ENCODE results near the gene LRRC4B.

LRRC4B gene

DNA sequence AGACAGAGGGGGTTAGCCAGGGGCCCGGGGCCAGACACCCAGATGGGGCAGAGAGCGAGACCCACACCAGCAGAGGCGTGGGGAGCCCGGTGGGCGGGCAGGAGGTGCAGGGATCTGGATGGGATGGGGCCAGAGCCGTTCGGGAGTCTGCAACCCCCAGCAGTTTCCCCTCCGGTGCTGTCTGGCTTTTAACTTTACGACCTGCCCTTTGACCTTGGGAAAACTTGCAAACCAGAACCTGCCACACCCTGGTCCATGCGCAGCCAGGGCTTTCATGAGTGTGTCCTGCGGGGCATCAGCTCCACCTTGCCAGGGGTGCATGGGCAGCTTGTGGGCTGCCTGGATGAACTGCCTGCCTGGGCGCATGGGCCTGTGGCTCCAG, 67.1 kb downstream of the LRRC4B start:
- Mint-ChIP-seq H3K9me3 (no peaks in the 10 kb centered on the region), H3K4me3 (no peak overlapping the region), H3K36me3 (ENCODE audit: low read depth) (peaks cover 6% of the 10 kb centered on the region), H3K27me3 (no peaks in the 10 kb centered on the region), H3K27ac (no peak overlapping the region), H3K4me1 (ENCODE audit: low read depth) (no peaks in the 10 kb centered on the region)
- DNase-seq, result no peak

DNA sequence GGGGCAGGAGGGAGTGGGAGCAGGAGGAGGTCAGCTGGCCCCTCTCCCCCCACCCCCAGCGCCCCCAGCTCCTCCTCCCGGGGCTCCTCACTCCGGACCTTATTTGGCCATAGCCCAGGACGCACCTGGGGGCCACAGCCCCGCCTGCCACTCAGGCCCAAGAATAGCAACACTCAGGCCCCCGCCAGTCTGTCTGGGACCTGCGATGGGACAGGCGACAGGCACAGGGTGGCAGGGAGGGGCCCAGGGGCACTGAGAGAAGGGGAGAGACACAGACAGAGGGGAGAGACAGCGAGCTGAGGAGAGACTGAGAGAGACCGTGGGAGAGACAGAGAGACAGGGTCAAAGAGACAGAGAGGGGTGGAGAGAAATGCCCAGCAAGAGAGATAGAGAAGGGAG, 67.5 kb downstream of the LRRC4B start:
- DNase-seq, result no peak
- Mint-ChIP-seq H3K27ac (no peak overlapping the region), H3K4me3 (no peak overlapping the region), H3K36me3 (ENCODE audit: low read depth) (peaks cover 6% of the 10 kb centered on the region), H3K27me3 (no peaks in the 10 kb centered on the region), H3K4me1 (ENCODE audit: low read depth) (no peaks in the 10 kb centered on the region), H3K9me3 (no peaks in the 10 kb centered on the region)

DNA sequence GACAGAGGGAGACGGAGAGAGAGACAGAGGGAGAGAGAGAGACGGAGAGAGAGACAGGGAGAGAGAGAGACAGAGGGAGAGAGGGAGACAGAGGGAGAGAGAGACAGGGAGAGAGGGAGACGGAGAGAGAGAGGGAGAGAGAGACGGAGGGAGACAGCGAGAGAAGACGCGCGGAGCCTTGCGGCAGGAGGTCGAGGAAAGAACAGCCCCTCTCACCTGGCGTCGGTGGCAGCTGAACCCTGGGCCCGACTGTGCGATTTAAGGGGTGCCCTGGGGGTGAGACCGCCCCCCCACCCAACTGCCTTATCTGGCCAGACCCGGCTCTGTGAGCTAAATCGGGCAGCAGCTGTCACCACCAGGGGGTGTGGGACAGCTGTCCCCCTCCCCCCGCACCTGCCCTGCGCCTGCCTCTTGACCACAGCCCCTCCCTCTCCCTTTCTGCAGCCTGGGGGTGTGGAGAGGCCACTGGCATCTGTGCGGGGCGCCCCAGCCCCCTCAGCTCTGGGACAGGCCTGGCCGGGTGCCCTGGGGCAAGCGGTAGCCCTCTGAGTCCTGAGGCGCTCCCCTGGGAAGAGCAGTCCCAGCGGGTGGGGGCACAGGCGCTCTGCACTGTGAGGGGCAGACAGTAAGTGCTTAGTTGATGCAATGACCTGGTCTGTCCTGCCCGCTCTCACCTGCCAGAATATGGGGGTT, 68.0 kb downstream of the LRRC4B start:
- Mint-ChIP-seq H3K27ac (no peak overlapping the region), H3K36me3 (ENCODE audit: low read depth) (peaks cover 2% of the 10 kb centered on the region), H3K27me3 (no peaks in the 10 kb centered on the region), H3K4me1 (ENCODE audit: low read depth) (no peaks in the 10 kb centered on the region), H3K9me3 (no peaks in the 10 kb centered on the region), H3K4me3 (no peak overlapping the region)
- DNase-seq, result no peak

DNA sequence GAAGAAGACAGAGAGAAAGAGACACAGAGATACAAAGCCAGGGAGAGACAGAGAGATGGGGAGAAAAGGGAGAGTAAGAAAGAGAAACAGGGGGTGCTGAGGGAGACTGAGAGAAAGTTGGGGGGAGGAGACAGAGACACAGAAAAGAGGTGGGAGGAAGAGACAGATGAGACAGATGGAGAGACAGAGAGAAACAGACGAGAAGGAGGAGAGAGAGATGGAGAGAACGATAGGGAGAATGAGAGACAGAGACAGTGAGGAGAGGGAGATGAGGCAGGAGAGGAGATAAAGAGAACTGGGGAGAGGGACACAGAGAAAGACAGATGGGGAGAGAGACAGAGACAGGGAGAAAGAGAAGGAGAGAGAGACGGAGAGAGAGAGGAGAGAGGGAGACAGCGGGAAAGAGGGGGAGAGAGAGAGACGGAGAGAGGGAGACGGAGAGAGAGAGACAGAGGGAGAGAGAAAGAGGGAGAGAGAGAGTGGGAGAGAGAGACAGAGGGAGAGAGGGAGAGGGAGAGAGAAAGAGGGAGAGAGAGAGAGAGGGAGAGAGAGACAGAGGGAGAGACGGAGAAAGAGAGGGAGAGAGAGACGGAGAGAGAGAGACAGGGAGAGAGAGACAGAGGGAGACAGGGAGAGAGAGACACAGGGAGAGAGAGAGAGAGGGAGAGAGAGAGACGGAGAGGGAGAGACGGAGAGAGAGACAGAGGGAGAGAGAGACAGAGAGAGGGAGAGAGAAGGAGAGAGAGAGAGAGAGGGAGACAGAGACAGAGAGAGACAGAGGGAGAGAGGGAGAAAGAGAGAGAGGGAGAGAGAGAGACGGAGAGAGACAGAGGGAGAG, 69.8 kb downstream of the LRRC4B start:
- H3K27ac Mint-ChIP-seq, result no peak overlapping the region
- H3K4me3 Mint-ChIP-seq, result no peak overlapping the region
- H3K27me3 Mint-ChIP-seq, result no peaks in the 10 kb centered on the region
- H3K4me1 Mint-ChIP-seq (ENCODE audit: low read depth), result no peaks in the 10 kb centered on the region
- no peaks in the 10 kb centered on the region for H3K36me3 Mint-ChIP-seq (ENCODE audit: low read depth)
- no peaks in the 10 kb centered on the region for H3K9me3 Mint-ChIP-seq
- no peak for DNase-seq

DNA sequence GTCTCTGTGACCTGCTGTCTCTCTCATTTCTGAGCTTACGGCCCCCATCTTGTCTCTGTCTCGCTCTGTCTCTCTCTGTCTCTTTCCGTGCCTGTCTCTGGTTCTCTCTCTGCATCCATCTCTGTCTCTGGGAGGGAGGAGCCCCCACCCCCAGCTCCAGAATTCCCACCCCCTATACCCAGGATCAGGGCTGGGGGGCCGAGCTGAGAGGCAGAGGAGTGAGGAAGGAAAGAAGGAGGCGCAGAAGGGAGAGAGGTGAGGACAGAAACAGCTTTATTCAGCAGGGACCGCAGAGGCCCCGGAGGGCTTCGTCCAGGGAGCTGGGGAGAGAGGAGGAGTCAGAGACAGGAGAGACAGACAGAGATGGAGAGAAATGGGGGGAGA, 71.2 kb downstream of the LRRC4B start:
- Mint-ChIP-seq H3K9me3 (no peaks in the 10 kb centered on the region), H3K4me1 (ENCODE audit: low read depth) (peaks cover 5% of the 10 kb centered on the region), H3K27me3 (no peaks in the 10 kb centered on the region), H3K36me3 (ENCODE audit: low read depth) (no peaks in the 10 kb centered on the region), H3K27ac (no peak overlapping the region), H3K4me3 (no peak overlapping the region)
- no peak for DNase-seq

DNA sequence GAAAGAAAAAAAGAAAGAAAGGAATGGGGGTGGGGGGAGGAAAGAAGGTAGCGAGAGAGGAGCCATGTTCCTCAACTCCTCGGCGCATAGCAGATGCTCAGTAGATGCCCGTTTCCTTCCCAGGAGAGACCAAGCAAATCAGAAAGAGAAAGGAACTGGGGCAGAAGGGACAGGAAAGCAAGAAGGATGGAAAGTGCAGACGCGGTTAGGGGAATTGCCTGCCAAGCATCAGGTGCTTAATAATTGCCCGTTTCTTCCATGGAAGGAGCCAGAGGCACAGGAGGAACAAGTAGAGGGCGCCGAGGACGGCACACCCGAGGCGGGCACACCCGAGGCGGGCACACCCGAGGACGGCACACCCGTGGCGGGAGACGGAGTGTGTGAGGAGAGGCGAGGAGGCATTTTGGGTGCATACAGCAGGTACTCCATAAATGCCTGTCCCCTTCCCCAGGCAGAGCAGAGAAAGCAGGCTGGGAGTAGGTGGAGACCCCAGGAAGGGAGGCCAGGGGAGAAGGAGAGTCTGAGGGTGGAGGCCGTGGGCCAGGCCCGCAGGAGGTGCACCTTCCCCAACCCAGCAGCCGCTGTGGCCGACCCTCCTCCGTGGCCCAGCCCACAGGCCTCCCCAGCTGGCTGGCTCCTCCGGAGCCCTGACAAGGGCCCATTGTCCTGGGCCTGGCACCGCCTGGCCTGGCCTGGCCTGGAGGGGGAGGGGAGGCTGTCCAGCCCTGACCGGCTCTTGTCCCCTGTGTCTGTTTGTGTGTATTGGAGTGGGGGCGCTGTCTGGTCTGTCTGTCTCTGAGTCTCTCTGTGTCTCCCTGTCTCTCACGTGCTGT, 71.8 kb downstream of the LRRC4B start:
- peaks cover 11% of the 10 kb centered on the region for H3K4me1 Mint-ChIP-seq (ENCODE audit: low read depth)
- no peaks in the 10 kb centered on the region for H3K36me3 Mint-ChIP-seq (ENCODE audit: low read depth)
- no peak overlapping the region for H3K4me3 Mint-ChIP-seq
- DNase-seq, result no peak
- no peaks in the 10 kb centered on the region for H3K27me3 Mint-ChIP-seq
- H3K27ac Mint-ChIP-seq, result no peak overlapping the region
- no peaks in the 10 kb centered on the region for H3K9me3 Mint-ChIP-seq

DNA sequence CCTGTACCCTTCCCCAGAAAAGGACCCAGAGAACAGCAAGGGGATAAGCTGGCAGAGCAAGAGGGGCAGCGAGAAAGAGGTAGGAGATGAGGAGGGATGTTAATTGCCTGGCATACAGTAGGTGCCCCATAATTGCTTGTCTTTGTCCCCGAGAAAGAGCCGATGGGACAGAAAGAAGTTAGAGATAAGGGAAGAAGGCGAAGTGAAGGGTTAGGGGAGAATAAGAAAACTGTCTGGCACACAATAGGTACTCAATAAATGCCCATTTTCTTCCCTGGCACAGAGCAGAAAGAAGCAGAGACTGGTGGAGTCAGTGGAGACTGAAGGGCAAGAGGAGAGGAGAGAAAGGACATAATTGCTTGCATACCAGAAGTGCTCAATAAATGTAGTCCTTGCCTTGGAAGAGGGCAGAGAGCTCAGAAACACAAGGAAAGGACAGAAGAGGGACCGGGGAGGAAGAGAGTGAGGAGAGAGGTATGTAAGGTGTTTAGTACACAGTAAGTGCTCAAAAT, 73.2 kb downstream of the LRRC4B start:
- H3K27ac Mint-ChIP-seq, result no peak overlapping the region
- H3K27me3 Mint-ChIP-seq, result no peaks in the 10 kb centered on the region
- no peak for DNase-seq
- no peaks in the 10 kb centered on the region for H3K36me3 Mint-ChIP-seq (ENCODE audit: low read depth)
- no peaks in the 10 kb centered on the region for H3K9me3 Mint-ChIP-seq
- H3K4me1 Mint-ChIP-seq (ENCODE audit: low read depth), result peaks cover 19% of the 10 kb centered on the region
- H3K4me3 Mint-ChIP-seq, result no peak overlapping the region

DNA sequence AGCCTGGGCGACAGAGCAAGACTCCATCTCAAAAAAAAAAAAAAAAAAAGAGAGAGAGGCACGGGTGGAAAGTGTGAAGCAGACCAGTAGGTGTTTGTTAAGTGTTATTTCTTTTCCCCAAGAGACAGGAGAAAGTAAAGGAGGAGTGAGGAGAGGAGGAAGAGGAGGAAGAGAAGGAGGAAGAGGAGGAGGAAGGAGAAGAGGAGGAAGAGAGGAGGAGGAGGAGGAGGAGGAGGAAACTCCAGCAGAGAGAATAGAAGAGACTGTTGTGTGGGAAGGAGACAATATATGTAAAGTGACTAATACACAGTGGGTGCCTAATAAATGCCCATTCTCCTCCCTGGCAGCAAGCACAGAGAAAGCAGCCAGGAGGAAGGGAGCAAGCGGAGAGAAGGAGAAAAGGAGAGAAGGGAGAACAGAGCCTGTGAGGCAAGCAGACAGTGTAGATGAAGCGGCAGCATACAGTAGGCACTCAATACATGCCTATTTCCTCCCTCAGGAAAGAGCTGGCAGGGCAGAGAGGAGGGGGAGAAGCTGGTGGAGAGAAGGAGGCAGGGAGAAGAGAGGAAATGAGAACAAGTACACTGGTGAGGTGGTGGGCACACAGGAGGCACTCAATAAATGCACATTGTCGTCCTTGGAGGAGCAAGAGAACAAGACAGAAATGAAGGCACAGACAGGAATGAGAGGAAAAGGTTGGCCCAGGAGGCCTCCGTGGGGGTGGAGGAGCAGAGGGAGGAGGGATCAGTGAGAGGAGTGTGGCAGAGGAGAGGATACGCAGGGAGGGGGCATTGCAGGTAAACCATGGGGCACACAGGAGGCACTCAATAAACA, 73.8 kb downstream of the LRRC4B start:
- Mint-ChIP-seq H3K9me3 (no peaks in the 10 kb centered on the region), H3K27ac (no peak overlapping the region), H3K4me1 (ENCODE audit: low read depth) (peaks cover 19% of the 10 kb centered on the region), H3K4me3 (no peak overlapping the region), H3K27me3 (no peaks in the 10 kb centered on the region), H3K36me3 (ENCODE audit: low read depth) (no peaks in the 10 kb centered on the region)
- DNase-seq, result no peak

DNA sequence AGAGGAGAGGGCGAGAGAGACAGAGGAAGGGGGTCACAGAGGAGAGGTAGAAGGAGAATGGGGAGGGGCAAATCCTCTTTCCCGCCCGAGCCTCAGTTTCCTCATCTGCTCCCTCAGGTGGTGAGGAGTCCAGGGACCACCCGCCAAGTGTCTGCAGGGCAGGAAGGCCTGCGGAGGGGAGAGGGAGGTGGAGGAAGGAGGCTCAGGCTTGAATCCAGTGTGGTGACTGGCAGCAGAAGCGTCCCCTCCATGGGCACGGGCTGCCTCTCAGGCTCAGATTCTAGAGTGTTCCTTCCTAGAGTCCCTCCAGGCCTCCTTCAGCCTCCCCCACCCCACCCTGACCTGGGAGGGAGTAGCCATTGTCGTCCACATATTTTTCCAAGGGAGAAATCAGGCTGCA, 75.1 kb downstream of the LRRC4B start:
- Mint-ChIP-seq H3K4me1 (ENCODE audit: low read depth) (peaks cover 19% of the 10 kb centered on the region), H3K27me3 (no peaks in the 10 kb centered on the region), H3K27ac (no peak overlapping the region), H3K36me3 (ENCODE audit: low read depth) (no peaks in the 10 kb centered on the region), H3K4me3 (no peak overlapping the region), H3K9me3 (no peaks in the 10 kb centered on the region)
- no peak for DNase-seq

DNA sequence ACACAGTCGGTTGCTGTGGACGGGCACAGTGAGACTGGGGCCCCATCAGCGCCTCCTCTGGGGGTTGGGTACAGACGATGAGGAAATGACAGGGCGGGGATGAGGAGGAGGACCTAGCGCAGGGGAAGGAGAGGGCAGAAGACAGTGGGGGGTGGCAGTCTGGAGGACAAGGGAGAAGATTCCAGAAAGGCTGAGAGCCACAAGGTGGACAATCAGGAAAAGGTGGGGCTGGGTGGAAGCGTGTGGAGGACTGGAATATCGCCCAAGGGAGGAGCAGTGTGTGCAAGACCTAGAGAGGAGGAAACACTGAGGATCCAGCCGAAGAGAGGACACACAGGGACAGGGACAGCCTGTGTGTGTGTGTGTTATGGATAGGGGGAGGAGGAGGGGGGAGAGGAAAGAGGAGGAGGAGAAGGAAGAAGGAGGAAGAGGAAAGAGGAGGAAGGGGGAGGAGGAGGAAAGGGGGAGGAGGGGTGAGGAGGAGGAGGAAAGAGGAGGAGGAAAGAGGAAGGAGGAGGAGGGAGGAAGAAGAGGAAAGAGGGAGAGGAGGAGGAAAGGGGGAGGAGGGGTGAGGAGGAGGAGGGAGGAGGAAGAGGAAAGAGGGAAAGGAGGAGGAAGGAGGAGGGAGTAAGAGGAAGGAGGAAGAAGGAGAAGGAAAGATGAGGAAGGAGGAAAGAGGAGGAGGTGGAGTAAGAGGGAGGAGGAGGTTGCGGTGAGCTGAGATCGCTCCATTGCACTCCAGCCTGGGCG, 75.8 kb downstream of the LRRC4B start:
- H3K4me3 Mint-ChIP-seq, result peak overlapping the region; percentile 52
- peak; percentile 60 for DNase-seq
- no peaks in the 10 kb centered on the region for H3K36me3 Mint-ChIP-seq (ENCODE audit: low read depth)
- peaks cover 19% of the 10 kb centered on the region for H3K4me1 Mint-ChIP-seq (ENCODE audit: low read depth)
- no peaks in the 10 kb centered on the region for H3K27me3 Mint-ChIP-seq
- H3K9me3 Mint-ChIP-seq, result no peaks in the 10 kb centered on the region
- H3K27ac Mint-ChIP-seq, result peak overlapping the region; percentile 31

DNA sequence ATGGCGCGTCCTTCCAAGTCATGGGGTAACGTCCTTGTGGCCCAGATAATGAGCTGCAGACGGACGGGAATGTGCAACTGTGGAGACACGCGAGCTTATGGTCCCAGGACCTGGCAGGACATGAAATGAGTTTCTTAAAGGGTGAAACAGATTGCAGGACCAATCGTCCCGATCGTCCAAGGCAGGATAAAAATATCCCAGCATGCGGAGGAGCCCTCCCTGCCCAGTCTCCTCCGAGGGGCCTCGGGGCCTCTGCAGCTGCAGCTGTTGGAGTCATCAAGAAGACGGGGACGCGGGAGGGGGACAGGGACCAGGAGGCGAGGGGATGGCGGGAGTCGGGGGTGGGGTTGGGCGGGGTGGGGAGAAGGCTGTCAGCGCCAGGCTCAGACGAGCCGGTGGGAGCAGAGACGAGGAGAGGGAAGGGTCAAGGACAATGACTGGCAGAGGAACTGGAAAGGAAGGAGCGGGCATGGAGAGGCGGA, 77.2 kb downstream of the LRRC4B start:
- H3K4me3 Mint-ChIP-seq, result no peak overlapping the region
- no peaks in the 10 kb centered on the region for H3K27me3 Mint-ChIP-seq
- H3K27ac Mint-ChIP-seq, result no peak overlapping the region
- H3K36me3 Mint-ChIP-seq (ENCODE audit: low read depth), result peaks cover 8% of the 10 kb centered on the region
- H3K4me1 Mint-ChIP-seq (ENCODE audit: low read depth), result peaks cover 23% of the 10 kb centered on the region
- no peak for DNase-seq
- H3K9me3 Mint-ChIP-seq, result no peaks in the 10 kb centered on the region

DNA sequence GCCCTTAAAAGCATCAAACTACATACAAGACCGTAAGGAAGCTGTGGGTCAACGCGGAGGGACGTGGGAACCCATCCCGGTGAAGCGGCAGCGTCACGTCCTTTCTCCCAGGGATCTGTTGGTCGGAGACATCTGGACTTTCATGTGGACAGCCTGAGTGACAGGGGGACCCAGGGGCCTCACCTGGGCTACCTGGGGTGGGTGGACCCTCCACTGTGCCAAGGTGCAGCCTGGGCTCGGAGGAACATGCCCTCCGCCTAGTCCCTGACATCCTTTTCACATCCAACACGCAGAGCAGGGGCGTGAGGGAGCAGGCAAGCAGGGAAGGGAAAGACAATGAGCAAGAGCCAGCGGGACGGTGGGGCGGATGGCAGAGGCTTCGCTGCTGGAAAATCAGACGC, 77.8 kb downstream of the LRRC4B start:
- Mint-ChIP-seq H3K36me3 (ENCODE audit: low read depth) (peaks cover 14% of the 10 kb centered on the region), H3K4me1 (ENCODE audit: low read depth) (peaks cover 23% of the 10 kb centered on the region), H3K4me3 (no peak overlapping the region), H3K27ac (no peak overlapping the region), H3K9me3 (no peaks in the 10 kb centered on the region), H3K27me3 (no peaks in the 10 kb centered on the region)
- no peak for DNase-seq

DNA sequence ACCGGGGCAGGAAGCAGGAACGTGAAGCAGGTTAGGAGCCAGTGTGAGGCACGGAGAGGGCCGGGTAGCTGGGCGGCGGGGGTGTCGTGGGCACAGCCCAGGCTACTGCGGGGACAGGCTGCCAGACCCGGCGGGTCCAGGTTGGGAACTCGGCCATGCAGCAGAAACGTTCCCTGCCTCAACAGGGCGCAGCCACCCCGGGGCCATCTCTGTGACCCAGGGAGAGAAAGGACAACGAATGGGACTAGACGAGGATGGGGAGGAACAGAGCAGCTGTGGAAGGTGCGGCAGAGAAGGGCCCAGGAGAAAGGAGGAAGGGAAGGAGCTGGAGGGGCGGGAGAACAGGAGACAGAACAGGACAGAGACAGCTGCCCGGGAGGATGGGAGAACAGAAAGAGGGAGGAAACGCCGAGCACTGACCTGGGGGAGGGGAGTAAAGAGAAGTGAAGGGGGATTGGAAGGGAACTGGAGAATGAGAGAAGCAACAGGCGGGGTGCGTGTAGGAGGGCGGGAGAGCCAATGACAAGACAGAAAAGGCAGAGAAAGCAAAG, 78.7 kb downstream of the LRRC4B start:
- H3K36me3 Mint-ChIP-seq (ENCODE audit: low read depth), result peaks cover 22% of the 10 kb centered on the region
- H3K4me3 Mint-ChIP-seq, result no peak overlapping the region
- H3K27me3 Mint-ChIP-seq, result no peaks in the 10 kb centered on the region
- no peaks in the 10 kb centered on the region for H3K9me3 Mint-ChIP-seq
- H3K4me1 Mint-ChIP-seq (ENCODE audit: low read depth), result peaks cover 23% of the 10 kb centered on the region
- DNase-seq, result no peak
- no peak overlapping the region for H3K27ac Mint-ChIP-seq

Data from activated T-cell treated with anti-CD3 and anti-CD28 coated beads, Interleukin-2, amount 50 U/mL, for 24 hours (primary cell).